ENCODE measurements around the gene TOP1. TPM values are rescaled to one million over a fixed set of nuclear protein-coding genes. Genes with fewer than 3 reads are reported as not detected.
A peak's percentile ranks its signal among the peaks of the same experiment; 100 is the strongest.

The TOP1 gene
- total RNA-seq, 2 experiments from 2014 or later: 37.6 to 41.7 TPM

DNA sequence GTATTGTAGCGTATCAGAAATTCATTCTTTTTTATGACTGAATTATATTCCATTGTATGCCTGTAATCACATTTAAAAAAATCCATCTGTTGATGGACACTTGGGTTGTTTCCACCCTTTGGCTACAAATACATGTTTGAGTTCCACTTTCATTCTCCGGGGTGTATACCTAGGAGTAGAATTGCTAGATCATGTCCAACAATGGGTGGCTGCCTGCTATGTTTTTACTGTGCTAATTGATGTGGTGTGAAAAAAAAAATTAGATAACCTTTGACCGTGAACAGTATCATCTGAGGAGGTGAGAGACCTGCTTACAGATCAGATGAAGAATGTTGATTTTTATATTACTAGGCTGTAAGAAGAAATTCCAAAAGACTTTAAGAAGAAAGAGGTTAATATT lies 37.1 kb downstream of the TOP1 start:
- no peak for DNase-seq
- H3K36me3 Mint-ChIP-seq (ENCODE audit: low read depth): peaks cover 79% of the 10 kb centered on the region
- no peak for ATAC-seq (ENCODE audit: poor library complexity)
- no peak overlapping the region for H3K27ac Mint-ChIP-seq
- no peaks in the 10 kb centered on the region for H3K9me3 Mint-ChIP-seq
- Histone ChIP-seq H3K9me3 (ENCODE audit: control insufficient read depth in 1 of 2, insufficient read depth in 1 of 2, low read length in 2 of 2) (no peaks in the 10 kb centered on the region), H3K4me3 (ENCODE audit: low read length) (no peak overlapping the region), H3K36me3 (ENCODE audit: insufficient read depth, low read length) (peaks cover 53% of the 10 kb centered on the region), H3K27me3 (ENCODE audit: control insufficient read depth in 1 of 2, insufficient read depth in 2 of 2, low read length in 2 of 2) (no peaks in the 10 kb centered on the region), H3K4me1 (ENCODE audit: insufficient read depth, low read length) (no peaks in the 10 kb centered on the region), H3K27ac (ENCODE audit: low read depth in 1 of 2, low read length in 2 of 2) (no peak overlapping the region)
- no peak overlapping the region for H3K4me3 Mint-ChIP-seq
- H3K27me3 Mint-ChIP-seq: no peaks in the 10 kb centered on the region
- H3K4me1 Mint-ChIP-seq (ENCODE audit: low read depth): peaks cover 78% of the 10 kb centered on the region
- ChIA-PET POLR2A (interaction anchor here (0.7 kb wide), 1 partner anchor 17 kb away, joined by 3 read pairs; no protein-coding TSS in a partner anchor), CTCF (interaction anchor here (0.6 kb wide), 1 partner anchor 78 kb away, joined by 3 read pairs; no protein-coding TSS in a partner anchor)
- TF ChIP-seq, protein P1, sequence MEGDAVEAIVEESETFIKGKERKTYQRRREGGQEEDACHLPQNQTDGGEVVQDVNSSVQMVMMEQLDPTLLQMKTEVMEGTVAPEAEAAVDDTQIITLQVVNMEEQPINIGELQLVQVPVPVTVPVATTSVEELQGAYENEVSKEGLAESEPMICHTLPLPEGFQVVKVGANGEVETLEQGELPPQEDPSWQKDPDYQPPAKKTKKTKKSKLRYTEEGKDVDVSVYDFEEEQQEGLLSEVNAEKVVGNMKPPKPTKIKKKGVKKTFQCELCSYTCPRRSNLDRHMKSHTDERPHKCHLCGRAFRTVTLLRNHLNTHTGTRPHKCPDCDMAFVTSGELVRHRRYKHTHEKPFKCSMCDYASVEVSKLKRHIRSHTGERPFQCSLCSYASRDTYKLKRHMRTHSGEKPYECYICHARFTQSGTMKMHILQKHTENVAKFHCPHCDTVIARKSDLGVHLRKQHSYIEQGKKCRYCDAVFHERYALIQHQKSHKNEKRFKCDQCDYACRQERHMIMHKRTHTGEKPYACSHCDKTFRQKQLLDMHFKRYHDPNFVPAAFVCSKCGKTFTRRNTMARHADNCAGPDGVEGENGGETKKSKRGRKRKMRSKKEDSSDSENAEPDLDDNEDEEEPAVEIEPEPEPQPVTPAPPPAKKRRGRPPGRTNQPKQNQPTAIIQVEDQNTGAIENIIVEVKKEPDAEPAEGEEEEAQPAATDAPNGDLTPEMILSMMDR (IDR thresholded peaks at IDR 0.05): no peak
- intact Hi-C loops (cut with DNase I, micrococcal nuclease): no loop called here

DNA sequence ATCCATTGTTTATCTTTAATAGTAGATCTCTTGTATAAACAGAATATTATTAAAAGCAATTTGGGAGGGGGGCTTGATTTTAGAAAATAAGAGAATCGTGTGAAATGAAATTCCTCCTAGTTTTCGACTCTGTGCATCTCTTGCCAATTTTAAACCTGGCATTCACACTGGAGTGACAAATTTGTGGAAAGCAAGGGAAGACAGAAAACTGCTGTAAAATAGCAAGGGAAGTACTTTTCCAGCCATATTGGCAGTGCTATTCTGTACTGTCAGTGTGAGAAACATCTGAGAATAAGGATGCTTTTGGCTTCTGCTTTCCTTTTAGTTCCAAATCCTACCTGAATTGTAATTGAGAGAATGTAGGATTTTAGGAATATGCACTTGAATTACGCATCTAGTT lies 40.2 kb downstream of the TOP1 start:
- POLR2A ChIA-PET: no interaction called here
- intact Hi-C loops (cut with DNase I, micrococcal nuclease): no loop called here
- no peak overlapping the region for H3K27ac Mint-ChIP-seq

DNA sequence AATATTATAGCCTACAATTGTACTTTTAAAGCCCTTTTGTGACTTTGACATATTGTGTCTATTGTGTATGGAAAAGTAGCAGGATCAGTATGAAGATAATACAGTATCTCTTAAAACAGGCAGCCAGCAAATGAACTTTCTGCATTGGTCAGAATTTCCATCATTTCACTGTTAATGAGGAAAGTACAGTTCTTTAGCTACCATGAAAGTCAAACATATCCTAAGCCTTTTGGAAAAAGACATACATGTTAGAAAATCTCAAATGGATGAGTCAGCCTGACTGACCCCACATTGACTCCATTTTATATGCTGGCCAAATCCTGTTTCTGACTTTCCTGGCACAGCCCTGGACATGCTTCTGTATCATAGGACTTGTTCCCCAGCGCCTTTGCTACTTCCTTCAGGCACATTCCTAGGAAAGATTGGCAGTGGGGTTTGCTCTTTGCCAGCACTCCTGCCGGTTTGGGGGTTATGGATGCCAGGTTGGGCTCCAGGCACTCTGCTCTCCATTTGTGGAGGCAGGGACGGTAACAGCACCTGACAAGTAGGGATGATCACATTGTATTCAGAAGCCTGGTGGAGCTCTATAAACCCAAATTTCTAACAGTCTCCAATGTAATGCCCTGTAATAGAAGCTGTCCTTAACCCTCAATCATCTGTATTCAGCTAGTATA lies 43.7 kb downstream of the TOP1 start:
- TF ChIP-seq, protein P1 (IDR thresholded peaks at IDR 0.05): no peak
- H3K4me3 Mint-ChIP-seq: no peak overlapping the region
- intact Hi-C loops (cut with DNase I, micrococcal nuclease): no loop called here
- H3K9me3 ChIP-seq (ENCODE audit: control insufficient read depth in 1 of 2, insufficient read depth in 1 of 2, low read length in 2 of 2): no peaks in the 10 kb centered on the region
- ChIA-PET POLR2A (interaction anchor here (0.6 to 1.5 kb wide), 3 partner anchors 8 to 81 kb away, joined by 3 read pairs; no protein-coding TSS in a partner anchor), CTCF (interaction anchor here (1.1 to 1.8 kb wide), 4 partner anchors 23 to 110 kb away, joined by 3 to 5 read pairs (median 3); no protein-coding TSS in a partner anchor)
- H3K27ac Mint-ChIP-seq: peak overlapping the region; percentile 5
- DNase-seq: no peak
- no peak overlapping the region for H3K4me3 ChIP-seq (ENCODE audit: low read length)
- no peaks in the 10 kb centered on the region for H3K27me3 ChIP-seq (ENCODE audit: control insufficient read depth in 1 of 2, insufficient read depth in 2 of 2, low read length in 2 of 2)
- H3K36me3 Mint-ChIP-seq (ENCODE audit: low read depth): peaks cover 39% of the 10 kb centered on the region
- H3K9me3 Mint-ChIP-seq: no peaks in the 10 kb centered on the region
- H3K27ac ChIP-seq (ENCODE audit: low read depth in 1 of 2, low read length in 2 of 2): no peak overlapping the region
- H3K36me3 ChIP-seq (ENCODE audit: insufficient read depth, low read length): peaks cover 36% of the 10 kb centered on the region
- ATAC-seq (ENCODE audit: poor library complexity): no peak
- peaks cover 13% of the 10 kb centered on the region for H3K4me1 ChIP-seq (ENCODE audit: insufficient read depth, low read length)
- H3K4me1 Mint-ChIP-seq (ENCODE audit: low read depth): peaks cover 88% of the 10 kb centered on the region
- H3K27me3 Mint-ChIP-seq: no peaks in the 10 kb centered on the region

More for the DNA sequence above, 40.2 kb downstream of the TOP1 start:
- Mint-ChIP-seq H3K4me1 (ENCODE audit: low read depth) (peaks cover 78% of the 10 kb centered on the region), H3K9me3 (no peaks in the 10 kb centered on the region), H3K4me3 (no peak overlapping the region), H3K27me3 (no peaks in the 10 kb centered on the region), H3K36me3 (ENCODE audit: low read depth) (peaks cover 51% of the 10 kb centered on the region)
- Histone ChIP-seq H3K36me3 (ENCODE audit: insufficient read depth, low read length) (peaks cover 28% of the 10 kb centered on the region), H3K27ac (ENCODE audit: low read depth in 1 of 2, low read length in 2 of 2) (no peak overlapping the region), H3K4me3 (ENCODE audit: low read length) (no peak overlapping the region), H3K9me3 (ENCODE audit: control insufficient read depth in 1 of 2, insufficient read depth in 1 of 2, low read length in 2 of 2) (no peaks in the 10 kb centered on the region), H3K4me1 (ENCODE audit: insufficient read depth, low read length) (peaks cover 9% of the 10 kb centered on the region), H3K27me3 (ENCODE audit: control insufficient read depth in 1 of 2, insufficient read depth in 2 of 2, low read length in 2 of 2) (no peaks in the 10 kb centered on the region)
- no peak for DNase-seq
- CTCF ChIA-PET: no interaction called here
- TF ChIP-seq, protein P1 (IDR thresholded peaks at IDR 0.05): no peak
- ATAC-seq (ENCODE audit: poor library complexity): no peak
